Right cardiac atrium (tissue), 5 donors: Measurements from ENCODE around the gene PLA2G4F. TPM values are rescaled to one million over a fixed set of nuclear protein-coding genes. Genes with fewer than 3 reads are reported as not detected.
A peak's percentile ranks its signal among the peaks of the same experiment; 100 is the strongest.

Source experiments
- ATAC-seq, 2 donors: fragments of 200-7000 bp; cut with Tn5 transposase; one replicate each; pipeline versions ENCODE4 v1.8.0 to v1.9.1; 2020; ENCODE audit warnings: moderate library complexity in 2 of 2, mild to moderate bottlenecking in 1 of 2
- DNase-seq, 3 donors: peaks; one replicate each; pipeline ENCODE4 v3.0.0-alpha.2; 2020
- H3K27ac ChIP-seq: one replicate; pipeline ENCODE4 v1.5.1; 2013; ENCODE audit warnings: mild to moderate bottlenecking, low read length, control low read depth, moderate library complexity
- H3K27me3 ChIP-seq: one replicate; pipeline ENCODE4 v1.6.1; 2013; ENCODE audit not compliant: control insufficient read depth, insufficient read depth
- H3K4me1 ChIP-seq: one replicate; pipeline ENCODE4 v1.6.1; 2013; ENCODE audit warnings: low read length; ENCODE audit not compliant: control insufficient read depth, insufficient read depth
- H3K4me3 ChIP-seq: one replicate; pipeline ENCODE4 v1.5.1; 2013; ENCODE audit warnings: low read length, control low read depth
- H3K9me3 ChIP-seq: one replicate; pipeline ENCODE4 v1.6.1; 2013; ENCODE audit warnings: low read length; ENCODE audit not compliant: control insufficient read depth
- WGBS: extraction: QIAGEN DNeasy Blood & Tissue Kit; methylation state at CpG from one replicate; pipeline ENCODE4 v1.1.7; 2013; 5-methylcytosine and 5-hydroxymethylcytosine counted together
- intact Hi-C, 4 donors: fragments of 100-400 bp; cut with DNase I; formaldehyde crosslinking; loops; one replicate each; pipeline versions ENCODE4 v1.11.0 to v1.14.0; 2022 to 2023
- polyA plus RNA-seq: library from polyadenylated mRNA; stranded (reverse); fragments of 200-250 nt; gene quantifications from one replicate; pipeline ENCODE4 v1.2.3, GENCODE V29; 2013
- total RNA-seq, 4 donors: library from RNA; stranded (reverse); fragmentation: NEBNext Ultra II Directional; extraction: Animal tissue kit (Norgen Biotek cat#: 25700); gene quantifications; one replicate each; pipeline ENCODE4 v1.2.1, GENCODE V29; 2021
- donor health status: healthy with polysubstance abuse.
- donor health status: DM: no; HTN: yes; CAD: no.
- donor health status: DM: no; HTN: no; CAD: no.
- donor health status: DM: no; HTN: yes; CAD: no; lungs with severe emphysema.
- donor health status: DM: yes; HTN: yes; CAD: no.

PLA2G4F gene
- total and polyA plus RNA-seq, 5 donors = 0.54 to 3.0 (median 1.2) TPM; not detected in 1

GRCh38 chr15:42185801-42186200 is 29.4 kb upstream of the PLA2G4F start:
- no peak overlapping the region for H3K4me3 ChIP-seq
- H3K27me3 ChIP-seq = no peaks in the 10 kb centered on the region
- WGBS = 100% methylated on average over 1 of the region's 1 CpG
- no peaks in the 10 kb centered on the region for H3K9me3 ChIP-seq
- ATAC-seq (no peak), DNase-seq (no peak)
- H3K4me1 ChIP-seq = no peaks in the 10 kb centered on the region
- H3K27ac ChIP-seq = no peak overlapping the region
- intact Hi-C loops = no loop called here

- WGBS = 95% methylated on average over 4 of the region's 4 CpGs
- no peak for ATAC-seq
- intact Hi-C loops = no loop called here
Observed at GRCh38 chr15:42184736-42185135, 28.3 kb upstream of the PLA2G4F start.

GRCh38 chr15:42184296-42184695 is 27.9 kb upstream of the PLA2G4F start:
- DNase-seq = peak in 2 of 3 donors; percentile 22 to 65
- Histone ChIP-seq H3K4me3 (no peak overlapping the region), H3K27me3 (no peaks in the 10 kb centered on the region), H3K4me1 (no peaks in the 10 kb centered on the region), H3K9me3 (no peaks in the 10 kb centered on the region), H3K27ac (no peak overlapping the region)
- intact Hi-C loops = no loop called here
- WGBS = 70% methylated on average over 5 of the region's 5 CpGs
- peak; percentile 58 to 61 for ATAC-seq

More at GRCh38 chr15:42184736-42185135, 28.3 kb upstream of the PLA2G4F start:
- no peak for DNase-seq
- Histone ChIP-seq H3K9me3 (no peaks in the 10 kb centered on the region), H3K4me3 (no peak overlapping the region), H3K27me3 (no peaks in the 10 kb centered on the region), H3K27ac (no peak overlapping the region), H3K4me1 (no peaks in the 10 kb centered on the region)

GRCh38 chr15:42182961-42183360 is 26.5 kb upstream of the PLA2G4F start:
- WGBS = 84% methylated on average over 6 of the region's 6 CpGs
- Histone ChIP-seq H3K4me1 (no peaks in the 10 kb centered on the region), H3K4me3 (no peak overlapping the region), H3K27ac (no peak overlapping the region), H3K9me3 (no peaks in the 10 kb centered on the region), H3K27me3 (no peaks in the 10 kb centered on the region)
- intact Hi-C loops = no loop called here
- DNase-seq (peak in 1 of 3 donors; percentile 63), ATAC-seq (no peak)

GRCh38 chr15:42182328-42182886 is 26.0 kb upstream of the PLA2G4F start:
- intact Hi-C loops = no loop called here
- Histone ChIP-seq H3K4me3 (no peak overlapping the region), H3K9me3 (no peaks in the 10 kb centered on the region), H3K27ac (no peak overlapping the region), H3K4me1 (no peaks in the 10 kb centered on the region), H3K27me3 (no peaks in the 10 kb centered on the region)
- DNase-seq (no peak), ATAC-seq (no peak)
- 85% methylated on average over 6 of the region's 6 CpGs for WGBS

GRCh38 chr15:42178056-42178455 is 21.6 kb upstream of the PLA2G4F start:
- WGBS = 88% methylated on average over 2 of the region's 2 CpGs
- no peak overlapping the region for H3K27ac ChIP-seq
- H3K27me3 ChIP-seq = no peaks in the 10 kb centered on the region
- intact Hi-C loops = no loop called here
- H3K9me3 ChIP-seq = no peaks in the 10 kb centered on the region
- peaks cover 2% of the 10 kb centered on the region for H3K4me1 ChIP-seq
- DNase-seq (no peak), ATAC-seq (no peak)
- H3K4me3 ChIP-seq = no peak overlapping the region

GRCh38 chr15:42175671-42176070 is 19.2 kb upstream of the PLA2G4F start:
- no peaks in the 10 kb centered on the region for H3K9me3 ChIP-seq
- 46% methylated on average over 5 of the region's 5 CpGs for whole genome bisulfite sequencing
- H3K27me3 ChIP-seq = no peaks in the 10 kb centered on the region
- H3K4me3 ChIP-seq = no peak overlapping the region
- DNase-seq = no peak
- H3K4me1 ChIP-seq = peaks cover 4% of the 10 kb centered on the region
- H3K27ac ChIP-seq = peak overlapping the region; percentile 64
- ATAC-seq = peak; percentile 41 to 47
- intact Hi-C loops = no loop called here

GRCh38 chr15:42172475-42172874 is 16.0 kb upstream of the PLA2G4F start:
- intact Hi-C loops = no loop called here
- H3K27ac ChIP-seq = no peak overlapping the region
- H3K27me3 ChIP-seq = no peaks in the 10 kb centered on the region
- ATAC-seq (no peak), DNase-seq (no peak)
- peaks cover 4% of the 10 kb centered on the region for H3K4me1 ChIP-seq
- H3K9me3 ChIP-seq = no peaks in the 10 kb centered on the region
- 72% methylated on average over 5 of the region's 5 CpGs for WGBS
- no peak overlapping the region for H3K4me3 ChIP-seq

GRCh38 chr15:42171795-42172194 is 15.4 kb upstream of the PLA2G4F start:
- 90% methylated on average over 1 of the region's 1 CpG for WGBS
- Histone ChIP-seq H3K27ac (no peak overlapping the region), H3K9me3 (no peaks in the 10 kb centered on the region), H3K27me3 (no peaks in the 10 kb centered on the region), H3K4me3 (no peak overlapping the region), H3K4me1 (peaks cover 4% of the 10 kb centered on the region)
- ATAC-seq (no peak), DNase-seq (no peak)
- intact Hi-C loops = no loop called here

GRCh38 chr15:42171122-42171521 is 14.7 kb upstream of the PLA2G4F start:
- intact Hi-C loops = no loop called here
- H3K27ac ChIP-seq = peak overlapping the region; percentile 66
- no peaks in the 10 kb centered on the region for H3K9me3 ChIP-seq
- no peak for DNase-seq
- peak; percentile 47 to 77 for ATAC-seq
- 30% methylated on average over 1 of the region's 1 CpG for WGBS
- no peaks in the 10 kb centered on the region for H3K27me3 ChIP-seq
- H3K4me1 ChIP-seq = peaks cover 4% of the 10 kb centered on the region
- no peak overlapping the region for H3K4me3 ChIP-seq

- no peak for ATAC-seq
- H3K9me3 ChIP-seq = no peaks in the 10 kb centered on the region
- DNase-seq = no peak
- intact Hi-C loops = no loop called here
- WGBS = 89% methylated on average over 13 of the region's 13 CpGs
- no peak overlapping the region for H3K27ac ChIP-seq
- no peaks in the 10 kb centered on the region for H3K27me3 ChIP-seq
- peaks cover 2% of the 10 kb centered on the region for H3K4me1 ChIP-seq
- no peak overlapping the region for H3K4me3 ChIP-seq
Observed at GRCh38 chr15:42166225-42166940, 9.9 kb upstream of the PLA2G4F start.
